Heart right ventricle (tissue), 16 donors: ENCODE data around the gene TMEM63C. TPM values are rescaled to one million over a fixed set of nuclear protein-coding genes. Genes with fewer than 3 reads are reported as not detected.

ENCODE experiments used
- ATAC-seq, 8 donors: fragments of 200-7000 bp; cut with Tn5 transposase; one replicate each; pipeline ENCODE4 v1.9.1; 2020; ENCODE audit warnings: mild to moderate bottlenecking in 8 of 8, moderate library complexity in 8 of 8, moderate number of reproducible peaks in 1 of 8
- DNase-seq, 2 donors: peaks; one replicate each; pipeline ENCODE4 v3.0.0-alpha.2; 2020
- H3K27ac ChIP-seq, 10 donors: fragments of 200-600 bp; sonication (generic) in 2 of 10; one replicate each; pipeline versions ENCODE4 v1.5.0 to v1.8.0; 2020 to 2022; ENCODE audit warnings: mild to moderate bottlenecking in 3 of 10
- H3K27me3 ChIP-seq, 7 donors: fragments of 200-600 bp; one replicate each; pipeline ENCODE4 v1.8.0; 2021 to 2022; ENCODE audit warnings: mild to moderate bottlenecking in 2 of 7
- H3K36me3 ChIP-seq, 9 donors: fragments of 200-600 bp; sonication (generic) in 1 of 9; one replicate each; pipeline versions ENCODE4 v1.5.0 to v1.8.0; 2020 to 2022; ENCODE audit warnings: mild to moderate bottlenecking in 2 of 9
- H3K4me1 ChIP-seq, 9 donors: fragments of 200-600 bp; sonication (generic) in 1 of 9; one replicate each; pipeline versions ENCODE4 v1.5.0 to v1.8.0; 2020 to 2022; ENCODE audit warnings: mild to moderate bottlenecking in 4 of 9
- H3K4me3 ChIP-seq, 10 donors: fragments of 200-600 bp; sonication (generic) in 2 of 10; one replicate each; pipeline versions ENCODE4 v1.5.0 to v1.8.0; 2020 to 2022; ENCODE audit warnings: mild to moderate bottlenecking in 7 of 10, moderate library complexity in 2 of 10
- H3K9me3 ChIP-seq, 11 donors: fragments of 200-600 bp in 10 of 11; sonication (generic) in 2 of 11; one replicate each; pipeline versions ENCODE4 v1.5.0 to v1.8.0; 2013 to 2022; ENCODE audit warnings: mild to moderate bottlenecking in 2 of 11, control low read depth in 1 of 11, moderate library complexity in 1 of 11
- CTCF ChIP-seq, 9 donors: fragments of 200-600 bp; sonication (generic) in 2 of 9; IDR thresholded peaks; one replicate each; pipeline versions ENCODE4 v1.5.0 to v1.8.0; 2021 to 2022; ENCODE audit warnings: antibody characterized with exemption in 9 of 9, mild to moderate bottlenecking in 5 of 9, moderate library complexity in 1 of 9
- WGBS, 2 donors: extraction: QIAGEN DNeasy Blood & Tissue Kit; methylation state at CpG; one replicate each; pipeline ENCODE4 v1.1.7; 2013; ENCODE audit warnings: inconsistent platforms in 1 of 2; 5-methylcytosine and 5-hydroxymethylcytosine counted together
- intact Hi-C, 10 donors: fragments of 100-400 bp; cut with DNase I; formaldehyde crosslinking; loops; one replicate each; pipeline versions ENCODE4 v1.11.1 to v1.14.2; 2022
- polyA plus RNA-seq, 2 donors: library from polyadenylated mRNA; stranded (reverse); fragments of 200-250 nt; gene quantifications; one replicate each; pipeline ENCODE4 v1.2.3, GENCODE V29; 2013
- total RNA-seq, 10 donors: library from RNA; stranded (reverse); fragmentation: NEBNext Ultra II Directional in 3 of 10; extraction: Animal tissue kit (Norgen Biotek cat#: 25700) in 3 of 10; gene quantifications; one replicate each; pipeline versions ENCODE4 v1.2.1 to v1.2.4, GENCODE V29; 2021 to 2023
- donor health status: Arrhythmogenic right ventricular cardiomyopathy.
- donor health status: ischemic (EF 13 %, LVEDD 7.1; RV severe dilation, severe dysfunction).
- donor health status: healthy with polysubstance abuse.
- donor health status: DM: no; HTN: yes; CAD: no.
- donor health status: DM: no; HTN: no; CAD: no.
- donor health status: ischemic (EF 25% LVEDD 6.9; RV normal size, moderate dysfunction).
- donor health status: ischemic (EF 25% LVEDD 5.7; RV mildly dilated, moderate dysfunction).
- donor health status: healthy.
- donor health status: DM: yes; HTN: yes; CAD: no.
- donor health status: Ischemic cardiomyopathy.
- donor health status: ischemic (EF 35%, LVEDD 5.7; RV mildly dilated, moderate dysfunction).
- donor health status: nonischemic (EF 11% LVEDD 7.7; RV severe dilation, severe dysfunction).
- donor health status: DM: yes; HTN: yes; CAD: no.
- donor health status: PGD.
- donor health status: ischemic (EF 29% LVEDD 5.4; RV normal size, mild dysfunction).
- donor health status: nonischemic (EF 23%, LVEDD 6.1; RV moderate dilation, normal function).

TMEM63C gene
- total and polyA plus RNA-seq, 12 donors = under 0.01 to 7.2 (median 0.53) TPM

- WGBS, 2 donors = 34 to 43% methylated on average over 2 of the region's 2 CpGs
Measured at GRCh38 chr14:77155083-77155482, 26.5 kb upstream of the TMEM63C start.

GRCh38 chr14:77157740-77158139 lies 23.9 kb upstream of the TMEM63C start:
- peaks cover 0 to 16% (median 4%) of the 10 kb centered on the region in 9 donors for H3K4me1 ChIP-seq
- 38 to 48% methylated on average over 11 of the region's 11 CpGs for WGBS, 2 donors
- no peaks in the 10 kb centered on the region for H3K9me3 ChIP-seq
- DNase-seq (no peak), ATAC-seq (peak in 2 of 8 donors; percentile 8 to 18)
- no peak overlapping the region for H3K4me3 ChIP-seq
- H3K36me3 ChIP-seq = no peaks in the 10 kb centered on the region
- intact Hi-C loops = loop anchor here in 3 of 10 donors (10.0 kb wide), 3 partner anchors 147 to 387 kb away; no protein-coding TSS in a partner anchor
- no peak overlapping the region for H3K27ac ChIP-seq
- peaks cover 0 to 47% (median 30%) of the 10 kb centered on the region in 7 donors for H3K27me3 ChIP-seq
- no peak for TF ChIP-seq CTCF (IDR thresholded peaks at IDR 0.05)

More at GRCh38 chr14:77155083-77155482, 26.5 kb upstream of the TMEM63C start:
- Histone ChIP-seq H3K9me3 (no peaks in the 10 kb centered on the region), H3K27me3 (peaks cover 0 to 56% (median 33%) of the 10 kb centered on the region in 7 donors), H3K4me1 (peaks cover 0 to 22% (median 4%) of the 10 kb centered on the region in 9 donors), H3K27ac (no peak overlapping the region), H3K4me3 (no peak overlapping the region), H3K36me3 (no peaks in the 10 kb centered on the region)
- ATAC-seq = peak in 4 of 8 donors; percentile 19 to 67 (median 58)
- TF ChIP-seq CTCF (IDR thresholded peaks at IDR 0.05) = no peak
- intact Hi-C loops = loop anchor here in 3 of 10 donors (10.0 kb wide), 3 partner anchors 150 to 390 kb away; no protein-coding TSS in a partner anchor
- no peak for DNase-seq

- no peak overlapping the region for H3K4me3 ChIP-seq
- 11 to 22% methylated on average over 17 to 18 of the region's 18 CpGs for WGBS, 2 donors
- intact Hi-C loops = loop anchor here in 3 of 10 donors (10.0 kb wide), 3 partner anchors 146 to 386 kb away; no protein-coding TSS in a partner anchor
Measured at GRCh38 chr14:77158175-77158881, 23.3 kb upstream of the TMEM63C start.

More at GRCh38 chr14:77158175-77158881, 23.3 kb upstream of the TMEM63C start:
- no peaks in the 10 kb centered on the region for H3K9me3 ChIP-seq
- DNase-seq (peak; percentile 34 to 38), ATAC-seq (peak; percentile 81 to 95 (median 91))
- peaks cover 0 to 16% (median 4%) of the 10 kb centered on the region in 9 donors for H3K4me1 ChIP-seq
- peaks cover 0 to 50% (median 25%) of the 10 kb centered on the region in 7 donors for H3K27me3 ChIP-seq
- H3K27ac ChIP-seq = no peak overlapping the region
- peak in 2 of 9 donors; percentile 10 to 17 for TF ChIP-seq CTCF (IDR thresholded peaks at IDR 0.05)
- no peaks in the 10 kb centered on the region for H3K36me3 ChIP-seq
